Activated T-helper 9 cell treated with anti-CD3 and anti-CD28 coated beads, Interleukin-2, amount 50 U/mL, for 16 hours (primary cell): ENCODE results near the gene DHRS3.

Source experiments
- DNase-seq: peaks from one replicate; pipeline ENCODE4 v3.0.0-alpha.2; 2020; ENCODE audit warnings: low read depth

DHRS3 gene

GRCh38 chr1:12552951-12553921 lies 64.8 kb downstream of the DHRS3 start:
- no peak for DNase-seq

GRCh38 chr1:12552111-12552888 lies 65.7 kb downstream of the DHRS3 start:
- DNase-seq: no peak

GRCh38 chr1:12551584-12551983 lies 66.4 kb downstream of the DHRS3 start:
- DNase-seq: no peak

GRCh38 chr1:12549460-12550349 lies 68.3 kb downstream of the DHRS3 start:
- DNase-seq: no peak

GRCh38 chr1:12548973-12549459 lies 69.0 kb downstream of the DHRS3 start:
- DNase-seq: no peak

- no peak for DNase-seq
Observed at GRCh38 chr1:12548279-12548972, 69.6 kb downstream of the DHRS3 start.

- DNase-seq: no peak
Observed at GRCh38 chr1:12547586-12548225, 70.3 kb downstream of the DHRS3 start.

- DNase-seq: no peak
Observed at GRCh38 chr1:12546771-12547585, 71.0 kb downstream of the DHRS3 start.

GRCh38 chr1:12544992-12545391 lies 73.0 kb downstream of the DHRS3 start:
- DNase-seq: no peak

- no peak for DNase-seq
Observed at GRCh38 chr1:12544357-12544756, 73.7 kb downstream of the DHRS3 start.

GRCh38 chr1:12543740-12544154 lies 74.3 kb downstream of the DHRS3 start:
- DNase-seq: no peak

- DNase-seq: no peak
Observed at GRCh38 chr1:12542616-12543592, 75.1 kb downstream of the DHRS3 start.

GRCh38 chr1:12542138-12542465 lies 75.9 kb downstream of the DHRS3 start:
- DNase-seq: no peak

- no peak for DNase-seq
Observed at GRCh38 chr1:12541274-12542137, 76.5 kb downstream of the DHRS3 start.

GRCh38 chr1:12540580-12541273 lies 77.3 kb downstream of the DHRS3 start:
- no peak for DNase-seq

- DNase-seq: no peak
Observed at GRCh38 chr1:12539705-12540579, 78.1 kb downstream of the DHRS3 start.
